Stomach (tissue), 4 donors: ENCODE measurements around the gene BCL3.
"Not testable (repeated sequence)": the region's sequence is repeated elsewhere in the genome, so short reads cannot be mapped to it uniquely, and the experiment has no call there.

Source experiments
- EP300 ChIP-seq: sonication (generic); formaldehyde crosslinking; IDR thresholded peaks from one replicate; pipeline ENCODE4 v1.6.1; 2017; ENCODE audit warnings: antibody characterized with exemption
- POLR2A ChIP-seq, 4 donors: fragments of 450-650 bp; IDR thresholded peaks; one replicate each; pipeline ENCODE4 v1.6.1; 2016; ENCODE audit warnings: antibody characterized with exemption in 4 of 4, control low read depth in 2 of 4, mild to moderate bottlenecking in 1 of 4, moderate library complexity in 1 of 4
- POLR2AphosphoS5 ChIP-seq, 3 donors: sonication (generic); formaldehyde crosslinking; IDR thresholded peaks; one replicate each; pipeline ENCODE4 v1.6.1; 2016; ENCODE audit warnings: antibody characterized with exemption in 3 of 3
- TF ChIP-seq, protein P1 (sequence below), 7 experiments: fragments of 450-650 bp in 4 of 7; fragments of 200-600 bp in 3 of 7; sonication (generic) in 3 of 7; IDR thresholded peaks; one replicate each; pipeline ENCODE4 v1.5.1; 2016 to 2019; ENCODE audit warnings: antibody characterized with exemption in 7 of 7, control low read depth in 2 of 7, mild to moderate bottlenecking in 1 of 7

DNA sequence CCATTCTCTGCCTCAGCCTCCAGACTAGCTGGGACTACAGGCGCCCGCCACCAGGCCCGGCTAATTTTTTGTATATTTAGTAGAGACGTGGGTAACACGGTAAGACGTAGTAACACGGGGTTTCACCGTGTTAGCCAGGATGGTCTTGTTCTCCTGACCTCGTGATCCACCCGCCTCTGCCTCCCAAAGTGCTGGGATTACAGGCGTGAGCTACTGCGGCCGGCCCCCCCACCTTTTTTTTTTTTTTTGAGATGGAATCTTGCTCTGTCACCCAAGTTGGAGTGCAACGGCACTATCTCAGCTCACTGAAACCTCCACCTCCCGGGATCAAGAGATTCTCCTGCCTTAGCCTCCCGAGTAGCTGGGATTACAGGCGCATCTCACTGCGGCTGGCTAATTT lies 23.6 kb downstream of the BCL3 start:
- TF ChIP-seq POLR2A (IDR thresholded peaks at IDR 0.05); EP300; POLR2AphosphoS5 (IDR thresholded peaks at IDR 0.05): not testable (repeated sequence)
- TF ChIP-seq, protein P1, sequence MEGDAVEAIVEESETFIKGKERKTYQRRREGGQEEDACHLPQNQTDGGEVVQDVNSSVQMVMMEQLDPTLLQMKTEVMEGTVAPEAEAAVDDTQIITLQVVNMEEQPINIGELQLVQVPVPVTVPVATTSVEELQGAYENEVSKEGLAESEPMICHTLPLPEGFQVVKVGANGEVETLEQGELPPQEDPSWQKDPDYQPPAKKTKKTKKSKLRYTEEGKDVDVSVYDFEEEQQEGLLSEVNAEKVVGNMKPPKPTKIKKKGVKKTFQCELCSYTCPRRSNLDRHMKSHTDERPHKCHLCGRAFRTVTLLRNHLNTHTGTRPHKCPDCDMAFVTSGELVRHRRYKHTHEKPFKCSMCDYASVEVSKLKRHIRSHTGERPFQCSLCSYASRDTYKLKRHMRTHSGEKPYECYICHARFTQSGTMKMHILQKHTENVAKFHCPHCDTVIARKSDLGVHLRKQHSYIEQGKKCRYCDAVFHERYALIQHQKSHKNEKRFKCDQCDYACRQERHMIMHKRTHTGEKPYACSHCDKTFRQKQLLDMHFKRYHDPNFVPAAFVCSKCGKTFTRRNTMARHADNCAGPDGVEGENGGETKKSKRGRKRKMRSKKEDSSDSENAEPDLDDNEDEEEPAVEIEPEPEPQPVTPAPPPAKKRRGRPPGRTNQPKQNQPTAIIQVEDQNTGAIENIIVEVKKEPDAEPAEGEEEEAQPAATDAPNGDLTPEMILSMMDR (IDR thresholded peaks at IDR 0.05) = not testable (repeated sequence)
